Brain microvascular endothelial cell (primary cell): Measurements from ENCODE around the gene CCDC167.

Experiments used
- DNase-seq: peaks from one replicate; pipeline ENCODE4 v3.0.0-alpha.2; 2020
- H3K27ac ChIP-seq: fragments of 250-450 bp; sonication (Bioruptor Pico); 2 replicates; pipeline ENCODE4 v1.5.1; 2020; ENCODE audit warnings: mild to moderate bottlenecking, moderate library complexity
- H3K27me3 ChIP-seq: fragments of 250-450 bp; sonication (Bioruptor Pico); replicated peaks from 2 replicates; pipeline ENCODE4 v1.5.1; 2020; ENCODE audit warnings: mild to moderate bottlenecking
- H3K36me3 ChIP-seq: fragments of 250-450 bp; sonication (Bioruptor Pico); replicated peaks from 2 replicates; pipeline ENCODE4 v1.5.1; 2020; ENCODE audit warnings: mild to moderate bottlenecking
- H3K4me3 ChIP-seq: 2 replicates; pipeline ENCODE4 v1.5.1; 2011; ENCODE audit warnings: low read depth, mild to moderate bottlenecking, control low read depth, low read length, moderate library complexity
- CTCF ChIP-seq: IDR thresholded peaks from 2 replicates; pipeline ENCODE4 v1.5.1; 2011; ENCODE audit warnings: low read depth, mild to moderate bottlenecking, moderate library complexity, low read length, control low read depth, inconsistent platforms; ENCODE audit errors: missing control alignments
- in situ Hi-C: cut with HindIII; loops from 2 replicates; pipeline ENCODE4 v1.10.0; 2017; ENCODE audit warnings: low sequenced_read_pairs, low pct_ligation_motif_present

CCDC167 gene

GRCh38 chr6:37538107-37538506 is 38.4 kb upstream of the CCDC167 start:
- in situ Hi-C loops = no loop called here
- TF ChIP-seq CTCF = peak; percentile 64

GRCh38 chr6:37537548-37537947 is 37.9 kb upstream of the CCDC167 start:
- in situ Hi-C loops = no loop called here
- no peak for DNase-seq
- Histone ChIP-seq H3K27me3 (peaks cover 46% of the 10 kb centered on the region), H3K36me3 (no peaks in the 10 kb centered on the region), H3K4me3 (no peak overlapping the region), H3K27ac (no peak overlapping the region)
- TF ChIP-seq CTCF = no peak

More at GRCh38 chr6:37538107-37538506, 38.4 kb upstream of the CCDC167 start:
- Histone ChIP-seq H3K4me3 (no peak overlapping the region), H3K36me3 (no peaks in the 10 kb centered on the region), H3K27me3 (peaks cover 46% of the 10 kb centered on the region), H3K27ac (no peak overlapping the region)
- no peak for DNase-seq

GRCh38 chr6:37536491-37537190 is 36.9 kb upstream of the CCDC167 start:
- peaks cover 46% of the 10 kb centered on the region for H3K27me3 ChIP-seq
- H3K4me3 ChIP-seq = no peak overlapping the region
- in situ Hi-C loops = no loop called here

GRCh38 chr6:37535759-37536490 is 36.2 kb upstream of the CCDC167 start:
- TF ChIP-seq CTCF = peak; percentile 24
- no peak for DNase-seq
- H3K36me3 ChIP-seq = no peaks in the 10 kb centered on the region
- peaks cover 46% of the 10 kb centered on the region for H3K27me3 ChIP-seq
- no peak overlapping the region for H3K27ac ChIP-seq
- H3K4me3 ChIP-seq = peak overlapping the region; percentile 5
- in situ Hi-C loops = no loop called here

More at GRCh38 chr6:37536491-37537190, 36.9 kb upstream of the CCDC167 start:
- DNase-seq = no peak
- TF ChIP-seq CTCF = no peak
- no peaks in the 10 kb centered on the region for H3K36me3 ChIP-seq
- H3K27ac ChIP-seq = no peak overlapping the region

- peaks cover 46% of the 10 kb centered on the region for H3K27me3 ChIP-seq
- DNase-seq = no peak
- in situ Hi-C loops = no loop called here
- no peaks in the 10 kb centered on the region for H3K36me3 ChIP-seq
- no peak overlapping the region for H3K4me3 ChIP-seq
- no peak overlapping the region for H3K27ac ChIP-seq
- no peak for TF ChIP-seq CTCF
Observed at GRCh38 chr6:37535428-37535758, 35.7 kb upstream of the CCDC167 start.
